PC-9 (cell line): ENCODE results near the gene PLEKHF1.

Experiments used
- CTCF ChIP-seq: fragments of 200-600 bp; sonication (generic); conservative IDR thresholded peaks from 2 replicates; pipeline ENCODE4 v1.6.1; 2017; ENCODE audit warnings: mixed run types, antibody characterized with exemption, mild to moderate bottlenecking, moderate library complexity
- EZH2 ChIP-seq: fragments of 200-600 bp; sonication (generic); IDR thresholded peaks from 2 replicates; pipeline ENCODE4 v1.8.0; 2017; ENCODE audit warnings: antibody characterized with exemption, low read depth

GRCh38 chr19:29714371-29714952, 49.2 kb downstream of the PLEKHF1 start:
- TF ChIP-seq CTCF (no peak), EZH2 (no peak)
